WTC11 (cell line): ENCODE data around the gene P2RX3. TPM values are rescaled to one million over a fixed set of nuclear protein-coding genes. Genes with fewer than 3 reads are reported as not detected.
A peak's percentile ranks its signal among the peaks of the same experiment; 100 is the strongest.

ENCODE experiments used
- ARID4B ChIP-seq: sonication (generic); formaldehyde crosslinking; IDR thresholded peaks from 2 replicates; pipeline ENCODE4 v1.8.0; 2023; ENCODE audit warnings: missing genetic modification reagents, mild to moderate bottlenecking, borderline replicate concordance
- ATF6 ChIP-seq: sonication (generic); formaldehyde crosslinking; IDR thresholded peaks from 2 replicates; pipeline ENCODE4 v1.8.1; 2023; ENCODE audit warnings: mild to moderate bottlenecking, missing genetic modification reagents
- CREM ChIP-seq: sonication (generic); formaldehyde crosslinking; IDR thresholded peaks from 2 replicates; pipeline ENCODE4 v1.8.1; 2022; ENCODE audit warnings: mild to moderate bottlenecking, missing genetic modification reagents, moderate library complexity
- CTCF ChIP-seq: fragments of 200-600 bp; IDR thresholded peaks from 2 replicates; pipeline ENCODE4 v1.8.0; 2022; ENCODE audit warnings: antibody characterized with exemption
- E2F5 ChIP-seq: sonication (generic); formaldehyde crosslinking; IDR thresholded peaks from 2 replicates; pipeline ENCODE4 v1.8.1; 2022; ENCODE audit warnings: mild to moderate bottlenecking, moderate library complexity, missing genetic modification reagents
- ESRRA ChIP-seq: sonication (generic); formaldehyde crosslinking; IDR thresholded peaks from 2 replicates; pipeline ENCODE4 v1.8.1; 2022; ENCODE audit warnings: mild to moderate bottlenecking, missing genetic modification reagents, borderline replicate concordance
- HMGXB4 ChIP-seq: sonication (generic); formaldehyde crosslinking; IDR thresholded peaks from 2 replicates; pipeline ENCODE4 v1.8.1; 2023; ENCODE audit warnings: mild to moderate bottlenecking, moderate library complexity, missing genetic modification reagents
- JAZF1 ChIP-seq: fragments of 250-450 bp; sonication (Bioruptor Pico); IDR thresholded peaks from 2 replicates; pipeline ENCODE4 v1.9.0; 2021; ENCODE audit warnings: moderate library complexity, mild to moderate bottlenecking, inconsistent platforms
- KAT7 ChIP-seq: sonication (generic); formaldehyde crosslinking; IDR thresholded peaks from 2 replicates; pipeline ENCODE4 v1.8.1; 2023; ENCODE audit warnings: missing genetic modification reagents, mild to moderate bottlenecking, borderline replicate concordance
- MYBL2 ChIP-seq: sonication (generic); formaldehyde crosslinking; IDR thresholded peaks from 2 replicates; pipeline ENCODE4 v1.8.1; 2023; ENCODE audit warnings: mild to moderate bottlenecking, moderate library complexity, missing genetic modification reagents
- NR1H2 ChIP-seq: sonication (generic); formaldehyde crosslinking; IDR thresholded peaks from 2 replicates; pipeline ENCODE4 v1.9.0; 2021; ENCODE audit warnings: mild to moderate bottlenecking, moderate library complexity, missing genetic modification reagents
- NR3C1 ChIP-seq: sonication (generic); formaldehyde crosslinking; conservative IDR thresholded peaks from 2 replicates; pipeline ENCODE4 v1.8.1; 2023; ENCODE audit warnings: low read depth, mild to moderate bottlenecking, missing genetic modification reagents
- PRDM15 ChIP-seq: sonication (generic); formaldehyde crosslinking; IDR thresholded peaks from 2 replicates; pipeline ENCODE4 v1.8.0; 2022; ENCODE audit warnings: missing genetic modification reagents
- USF1 ChIP-seq: sonication (generic); formaldehyde crosslinking; IDR thresholded peaks from 2 replicates; pipeline ENCODE4 v1.8.0; 2022; ENCODE audit warnings: mild to moderate bottlenecking, missing genetic modification reagents
- ZMAT4 ChIP-seq: fragments of 250-450 bp; sonication (Bioruptor Pico); IDR thresholded peaks from 2 replicates; pipeline ENCODE4 v1.9.0; 2021; ENCODE audit warnings: mild to moderate bottlenecking
- ZNF425 ChIP-seq: fragments of 250-450 bp; sonication (Bioruptor Pico); conservative IDR thresholded peaks from 2 replicates; pipeline ENCODE4 v1.9.0; 2021; ENCODE audit warnings: mild to moderate bottlenecking
- ZNF512 ChIP-seq: sonication (generic); formaldehyde crosslinking; IDR thresholded peaks from 2 replicates; pipeline ENCODE4 v1.8.1; 2022; ENCODE audit warnings: missing genetic modification reagents, borderline replicate concordance
- total RNA-seq: library from RNA; stranded (reverse); gene quantifications from 3 replicates; pipeline ENCODE4 v1.2.3, GENCODE V29; 2021

Gene P2RX3
- total RNA-seq, 1 experiment from 2014 or later, result 0.26 TPM

- TF ChIP-seq USF1, result peak; percentile 58; the same call in 1 of the 2 replicates
- no peak for TF ChIP-seq PRDM15
- TF ChIP-seq NR3C1 (CRISPR knock-in tag), result no peak
- TF ChIP-seq MYBL2, result no peak
- TF ChIP-seq ATF6 (CRISPR knock-in tag), result no peak
- TF ChIP-seq NR1H2 (CRISPR knock-in tag), result no peak
- no peak for TF ChIP-seq HMGXB4
- TF ChIP-seq ESRRA (CRISPR knock-in tag), result no peak
- no peak for TF ChIP-seq CTCF
- peak; percentile 77; the same call in 1 of the 2 replicates for TF ChIP-seq ARID4B
- TF ChIP-seq E2F5, result no peak
- TF ChIP-seq ZNF512 (CRISPR knock-in tag), result no peak
- TF ChIP-seq CREM, result no peak
- no peak for TF ChIP-seq ZNF425 (CRISPR knock-in tag)
- TF ChIP-seq JAZF1 (CRISPR knock-in tag), result no peak
- TF ChIP-seq ZMAT4, result no peak
- TF ChIP-seq KAT7, result no peak
Observed at GRCh38 chr11:57379732-57380131, 41.6 kb downstream of the P2RX3 start (continued).
